Neural progenitor cell (in vitro differentiated cells): ENCODE data around the gene PPARG. TPM values are rescaled to one million over a fixed set of nuclear protein-coding genes. Genes with fewer than 3 reads are reported as not detected.

Source experiments
- DNase-seq: peaks from one replicate; pipeline ENCODE4 v3.0.0-alpha.2; 2016; ENCODE audit warnings: low spot score
- H2AFZ ChIP-seq: fragments of 200-600 bp; sonication (generic); replicated peaks from 2 replicates; pipeline ENCODE4 v1.6.1; 2016; ENCODE audit warnings: antibody characterized with exemption
- H3F3A ChIP-seq: fragments of 200-600 bp; sonication (generic); 2 replicates; pipeline ENCODE4 v1.6.1; 2016; ENCODE audit warnings: antibody characterized with exemption, low read depth
- H3K27ac ChIP-seq: fragments of 200-600 bp; sonication (generic); 2 replicates; pipeline ENCODE4 v1.5.1; 2016; ENCODE audit warnings: mild to moderate bottlenecking
- H3K27me3 ChIP-seq: fragments of 200-600 bp; sonication (generic); 2 replicates; pipeline ENCODE4 v1.6.1; 2016; ENCODE audit warnings: mild to moderate bottlenecking, moderate library complexity
- H3K36me3 ChIP-seq: fragments of 200-600 bp; sonication (generic); 2 replicates; pipeline ENCODE4 v1.5.1; 2016
- H3K4me1 ChIP-seq: fragments of 200-600 bp; sonication (generic); 2 replicates; pipeline ENCODE4 v1.6.1; 2016; ENCODE audit warnings: mixed run types
- H3K4me2 ChIP-seq: fragments of 200-600 bp; sonication (generic); 2 replicates; pipeline ENCODE4 v1.6.1; 2016
- H3K4me3 ChIP-seq: fragments of 200-600 bp; sonication (generic); 2 replicates; pipeline ENCODE4 v1.5.1; 2016
- H3K79me2 ChIP-seq: fragments of 200-600 bp; sonication (generic); 2 replicates; pipeline ENCODE4 v1.6.1; 2016; ENCODE audit warnings: low read depth
- H3K9ac ChIP-seq: fragments of 200-600 bp; sonication (generic); 2 replicates; pipeline ENCODE4 v1.6.1; 2016
- H3K9me3 ChIP-seq: fragments of 200-600 bp; sonication (generic); 2 replicates; pipeline ENCODE4 v1.5.1; 2016; ENCODE audit warnings: low read depth
- H4K20me1 ChIP-seq: fragments of 200-600 bp; sonication (generic); 2 replicates; pipeline ENCODE4 v1.6.1; 2016; ENCODE audit warnings: low read depth
- H3K27ac Mint-ChIP-seq: 3 replicates; pipeline ENCODE4 v1.8.0; 2021; ENCODE audit warnings: mixed read lengths
- H3K27me3 Mint-ChIP-seq: 2 replicates; pipeline ENCODE4 v1.8.0; 2022; ENCODE audit warnings: low read depth, mild to moderate bottlenecking, inconsistent platforms, moderate library complexity, mixed read lengths; ENCODE audit not compliant: insufficient read depth
- H3K36me3 Mint-ChIP-seq: 3 replicates; pipeline ENCODE4 v1.8.0; 2021; ENCODE audit warnings: mixed read lengths
- H3K4me1 Mint-ChIP-seq: 3 replicates; pipeline ENCODE4 v1.8.0; 2021; ENCODE audit warnings: mixed read lengths
- H3K4me3 Mint-ChIP-seq: 3 replicates; pipeline ENCODE4 v1.8.0; 2021; ENCODE audit warnings: mild to moderate bottlenecking, moderate library complexity, mixed read lengths
- H3K9me3 Mint-ChIP-seq: 3 replicates; pipeline ENCODE4 v1.8.0; 2020; ENCODE audit warnings: mixed read lengths
- CTCF ChIP-seq: fragments of 200-600 bp; sonication (generic); IDR thresholded peaks from 2 replicates; pipeline ENCODE4 v1.5.1; 2017; ENCODE audit warnings: antibody characterized with exemption, mild to moderate bottlenecking
- EZH2 ChIP-seq: fragments of 200-600 bp; sonication (generic); IDR thresholded peaks from 2 replicates; pipeline ENCODE4 v1.6.1; 2017; ENCODE audit warnings: antibody characterized with exemption, mild to moderate bottlenecking, moderate library complexity
- EZH2phosphoT487 ChIP-seq: fragments of 200-600 bp; sonication (generic); IDR thresholded peaks from 2 replicates; pipeline ENCODE4 v1.6.1; 2017; ENCODE audit warnings: antibody characterized with exemption
- total RNA-seq: library from RNA; depleted of rRNA; stranded (reverse); fragments of >200 nt; gene quantifications from 2 replicates; pipeline ENCODE4 v1.2.3, GENCODE V29; 2015; ENCODE audit warnings: low replicate concordance

Gene PPARG
- total RNA-seq, 1 donor from 2014 or later, result not detected

GRCh38 chr3:12471241-12471640, 182.4 kb downstream of the PPARG start:
- H3K4me2 ChIP-seq, result no peak overlapping the region
- H3K27ac Mint-ChIP-seq, result peak overlapping the region; percentile 32
- no peaks in the 10 kb centered on the region for H4K20me1 ChIP-seq
- no peaks in the 10 kb centered on the region for H3K9me3 ChIP-seq
- H3K79me2 ChIP-seq, result no peaks in the 10 kb centered on the region
- H3K9me3 Mint-ChIP-seq, result no peaks in the 10 kb centered on the region
- no peak overlapping the region for H3K9ac ChIP-seq
- DNase-seq, result no peak
- no peaks in the 10 kb centered on the region for H3K4me1 ChIP-seq
- no peak overlapping the region for H2AFZ ChIP-seq
- H3F3A ChIP-seq, result no peaks in the 10 kb centered on the region
- H3K4me3 ChIP-seq, result no peak overlapping the region
- H3K27me3 Mint-ChIP-seq, result no peaks in the 10 kb centered on the region
- H3K27ac ChIP-seq, result no peak overlapping the region
- H3K4me1 Mint-ChIP-seq, result peaks cover 6% of the 10 kb centered on the region
- TF ChIP-seq EZH2, result no peak
- H3K36me3 Mint-ChIP-seq, result no peaks in the 10 kb centered on the region
- no peaks in the 10 kb centered on the region for H3K36me3 ChIP-seq
- no peak overlapping the region for H3K4me3 Mint-ChIP-seq
- H3K27me3 ChIP-seq, result no peaks in the 10 kb centered on the region

GRCh38 chr3:12472000-12472610, 183.2 kb downstream of the PPARG start:
- TF ChIP-seq EZH2, result no peak
- no peak for TF ChIP-seq CTCF
- TF ChIP-seq EZH2phosphoT487, result no peak
- Mint-ChIP-seq H3K36me3 (no peaks in the 10 kb centered on the region), H3K9me3 (no peaks in the 10 kb centered on the region), H3K27me3 (peaks cover 1% of the 10 kb centered on the region), H3K4me3 (no peak overlapping the region), H3K27ac (no peak overlapping the region), H3K4me1 (peaks cover 6% of the 10 kb centered on the region)
- H4K20me1 ChIP-seq, result no peaks in the 10 kb centered on the region
- H3K9me3 ChIP-seq, result no peaks in the 10 kb centered on the region
- no peak overlapping the region for H3K4me2 ChIP-seq
- H2AFZ ChIP-seq, result no peak overlapping the region
- no peaks in the 10 kb centered on the region for H3K79me2 ChIP-seq
- H3K9ac ChIP-seq, result no peak overlapping the region
- no peaks in the 10 kb centered on the region for H3F3A ChIP-seq
- no peaks in the 10 kb centered on the region for H3K36me3 ChIP-seq
- H3K4me3 ChIP-seq, result no peak overlapping the region
- no peak for DNase-seq
- H3K4me1 ChIP-seq, result no peaks in the 10 kb centered on the region
- H3K27ac ChIP-seq, result no peak overlapping the region
- H3K27me3 ChIP-seq, result no peaks in the 10 kb centered on the region

GRCh38 chr3:12472796-12473195, 183.9 kb downstream of the PPARG start:
- Mint-ChIP-seq H3K36me3 (no peaks in the 10 kb centered on the region), H3K27ac (no peak overlapping the region), H3K4me1 (peaks cover 6% of the 10 kb centered on the region), H3K4me3 (no peak overlapping the region), H3K9me3 (no peaks in the 10 kb centered on the region), H3K27me3 (peaks cover 3% of the 10 kb centered on the region)
- Histone ChIP-seq H3K27ac (no peak overlapping the region), H3K4me3 (no peak overlapping the region), H2AFZ (no peak overlapping the region), H3K79me2 (no peaks in the 10 kb centered on the region), H4K20me1 (no peaks in the 10 kb centered on the region), H3K4me1 (no peaks in the 10 kb centered on the region), H3K9ac (no peak overlapping the region), H3K9me3 (no peaks in the 10 kb centered on the region), H3K36me3 (no peaks in the 10 kb centered on the region), H3K4me2 (no peak overlapping the region), H3F3A (no peaks in the 10 kb centered on the region), H3K27me3 (no peaks in the 10 kb centered on the region)
- no peak for DNase-seq
- TF ChIP-seq EZH2phosphoT487, result no peak
- TF ChIP-seq EZH2, result no peak
- TF ChIP-seq CTCF, result no peak

- Mint-ChIP-seq H3K9me3 (no peaks in the 10 kb centered on the region), H3K36me3 (no peaks in the 10 kb centered on the region), H3K27ac (no peak overlapping the region), H3K4me3 (no peak overlapping the region), H3K27me3 (peaks cover 3% of the 10 kb centered on the region), H3K4me1 (peaks cover 6% of the 10 kb centered on the region)
- Histone ChIP-seq H3K4me2 (no peak overlapping the region), H3K4me3 (no peak overlapping the region), H3K36me3 (no peaks in the 10 kb centered on the region), H2AFZ (no peak overlapping the region), H3K27ac (no peak overlapping the region), H4K20me1 (no peaks in the 10 kb centered on the region), H3K4me1 (no peaks in the 10 kb centered on the region), H3K27me3 (no peaks in the 10 kb centered on the region), H3K79me2 (no peaks in the 10 kb centered on the region), H3K9ac (no peak overlapping the region), H3F3A (no peaks in the 10 kb centered on the region), H3K9me3 (no peaks in the 10 kb centered on the region)
- no peak for TF ChIP-seq EZH2phosphoT487
- DNase-seq, result no peak
Observed at GRCh38 chr3:12473511-12473910, 184.6 kb downstream of the PPARG start.
